Peyer's patch (tissue), 4 donors: ENCODE measurements around the gene NRTN.

Source experiments
- POLR2A ChIP-seq, 2 donors: fragments of 450-650 bp; IDR thresholded peaks; one replicate each; pipeline ENCODE4 v1.5.1; 2017; ENCODE audit warnings: antibody characterized with exemption in 2 of 2, mild to moderate bottlenecking in 2 of 2, moderate library complexity in 2 of 2
- TF ChIP-seq, protein P1 (sequence below), 6 experiments: fragments of 450-650 bp in 4 of 6; fragments of 200-600 bp in 2 of 6; sonication (generic) in 1 of 6; IDR thresholded peaks; one replicate each; pipeline ENCODE4 v1.5.1; 2017 to 2019; ENCODE audit warnings: antibody characterized with exemption in 6 of 6, mild to moderate bottlenecking in 3 of 6, moderate library complexity in 1 of 6

DNA sequence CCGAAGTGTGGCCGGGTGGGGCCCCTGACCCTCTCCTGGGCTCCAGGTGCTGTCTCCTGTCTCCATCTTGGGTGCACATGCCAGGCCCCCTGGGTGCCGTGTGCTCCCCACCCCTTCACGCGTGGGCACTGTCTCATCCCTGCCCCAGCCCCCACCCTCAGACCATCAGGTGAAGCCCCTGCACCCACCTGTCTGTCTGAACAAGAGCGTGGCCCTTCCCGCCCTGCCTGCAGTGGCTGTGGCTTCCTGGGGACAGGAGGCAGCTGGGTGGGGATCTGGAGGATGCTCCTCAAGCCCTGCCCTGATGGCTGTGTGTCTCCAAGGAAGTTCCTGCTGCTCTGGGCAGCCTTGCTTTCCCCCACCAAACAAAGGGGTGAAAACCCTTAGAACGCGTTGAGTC is 22.5 kb upstream of the NRTN start:
- TF ChIP-seq POLR2A (IDR thresholded peaks at IDR 0.05): no peak
- TF ChIP-seq, protein P1, sequence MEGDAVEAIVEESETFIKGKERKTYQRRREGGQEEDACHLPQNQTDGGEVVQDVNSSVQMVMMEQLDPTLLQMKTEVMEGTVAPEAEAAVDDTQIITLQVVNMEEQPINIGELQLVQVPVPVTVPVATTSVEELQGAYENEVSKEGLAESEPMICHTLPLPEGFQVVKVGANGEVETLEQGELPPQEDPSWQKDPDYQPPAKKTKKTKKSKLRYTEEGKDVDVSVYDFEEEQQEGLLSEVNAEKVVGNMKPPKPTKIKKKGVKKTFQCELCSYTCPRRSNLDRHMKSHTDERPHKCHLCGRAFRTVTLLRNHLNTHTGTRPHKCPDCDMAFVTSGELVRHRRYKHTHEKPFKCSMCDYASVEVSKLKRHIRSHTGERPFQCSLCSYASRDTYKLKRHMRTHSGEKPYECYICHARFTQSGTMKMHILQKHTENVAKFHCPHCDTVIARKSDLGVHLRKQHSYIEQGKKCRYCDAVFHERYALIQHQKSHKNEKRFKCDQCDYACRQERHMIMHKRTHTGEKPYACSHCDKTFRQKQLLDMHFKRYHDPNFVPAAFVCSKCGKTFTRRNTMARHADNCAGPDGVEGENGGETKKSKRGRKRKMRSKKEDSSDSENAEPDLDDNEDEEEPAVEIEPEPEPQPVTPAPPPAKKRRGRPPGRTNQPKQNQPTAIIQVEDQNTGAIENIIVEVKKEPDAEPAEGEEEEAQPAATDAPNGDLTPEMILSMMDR (IDR thresholded peaks at IDR 0.05): no peak
